ENCODE results near the gene WDTC1.

GRCh38 chr1:27345272-27345671 is 110.8 kb downstream of the WDTC1 start:
- TF ChIP-seq CTCF (IDR thresholded peaks at IDR 0.05; ENCODE audit: low read depth, low read length, missing input control) = no peak
- no peak for TF ChIP-seq RAD21 (IDR thresholded peaks at IDR 0.05)
- TF ChIP-seq MAX (IDR thresholded peaks at IDR 0.05) = no peak
- no peak for TF ChIP-seq JUND (IDR thresholded peaks at IDR 0.05)
